H1 (cell line): ENCODE measurements around the gene CACNG7.

Experiments
- BCL11A ChIP-seq, 2 experiments: IDR thresholded peaks; one replicate each; pipeline ENCODE4 v1.6.1; 2011; ENCODE audit warnings: low read depth in 2 of 2, low read length in 2 of 2, mild to moderate bottlenecking in 2 of 2
- CTCF ChIP-seq, 3 experiments: IDR thresholded peaks; 1 replicate in 2 of 3; 2 replicates in 1 of 3; pipeline versions ENCODE4 v1.5.1 to v1.6.1; 2011; ENCODE audit warnings: low read length in 3 of 3, mild to moderate bottlenecking in 3 of 3, inconsistent platforms in 2 of 3, low read depth in 1 of 3, moderate library complexity in 1 of 3; ENCODE audit not compliant: insufficient read depth in 1 of 3; ENCODE audit errors: control extremely low read depth in 1 of 3
- EZH2 ChIP-seq: fragments of 200-600 bp; sonication (generic); IDR thresholded peaks from 2 replicates; pipeline ENCODE4 v1.7.1; 2012; ENCODE audit warnings: low read depth, mild to moderate bottlenecking, moderate library complexity, low read length, inconsistent platforms; ENCODE audit not compliant: severe bottlenecking
- NRF1 ChIP-seq: IDR thresholded peaks from 2 replicates; pipeline ENCODE4 v1.6.1; 2011; ENCODE audit warnings: mild to moderate bottlenecking, low read depth, low read length, improper control_type of control experiment

GRCh38 chr19:53905787-53906186, 3.3 kb upstream of the CACNG7 start:
- TF ChIP-seq CTCF (IDR thresholded peaks at IDR 0.05; ENCODE audit: control extremely low read depth in 1 of 3, insufficient read depth in 1 of 3, low read depth in 1 of 3, low read length in 3 of 3) (no peak), NRF1 (no peak), EZH2 (no peak), BCL11A (IDR thresholded peaks at IDR 0.05; ENCODE audit: low read depth in 2 of 2, low read length in 2 of 2) (no peak)
